ENCODE measurements around the gene KCTD10.
"Not testable (repeated sequence)": the region's sequence is repeated elsewhere in the genome, so short reads cannot be mapped to it uniquely, and the experiment has no call there.

Gene KCTD10

GRCh38 chr12:109422251-109422650 lies 54.8 kb downstream of the KCTD10 start:
- DNase-seq (ENCODE audit: low read depth in 2 of 2, low spot score in 1 of 2), result no peak

- no peak for DNase-seq (ENCODE audit: low read depth in 2 of 2, low spot score in 1 of 2)
Observed at GRCh38 chr12:109421355-109422087, 55.6 kb downstream of the KCTD10 start.

- no peak for DNase-seq (ENCODE audit: low read depth in 2 of 2, low spot score in 1 of 2)
Observed at GRCh38 chr12:109418848-109419480, 58.1 kb downstream of the KCTD10 start.

- not testable (repeated sequence) for DNase-seq (ENCODE audit: low read depth in 2 of 2, low spot score in 1 of 2)
Observed at GRCh38 chr12:109406147-109406546, 71.0 kb downstream of the KCTD10 start.

- DNase-seq (ENCODE audit: low read depth in 2 of 2, low spot score in 1 of 2), result not testable (repeated sequence)
Observed at GRCh38 chr12:109404841-109405240, 72.3 kb downstream of the KCTD10 start.
